GM10266 (cell line): Measurements from ENCODE around the gene DGLUCY.

Source experiments
- DNase-seq: peaks from one replicate; pipeline ENCODE4 v3.0.0; 2012; ENCODE audit errors: extremely low spot score
- CTCF ChIP-seq: IDR thresholded peaks from 2 replicates; pipeline ENCODE4 v1.5.1; 2012; ENCODE audit warnings: mild to moderate bottlenecking, low read depth; ENCODE audit not compliant: control insufficient read depth, insufficient read depth; ENCODE audit errors: missing control alignments

Gene DGLUCY

GRCh38 chr14:91215381-91215780 is 101.5 kb downstream of the DGLUCY start:
- no peak for DNase-seq
- TF ChIP-seq CTCF, result no peak

- no peak for TF ChIP-seq CTCF
- DNase-seq, result no peak
These were observed 102.9 kb downstream of the DGLUCY start for GRCh38 chr14:91216731-91217226.

GRCh38 chr14:91218014-91218413 is 104.1 kb downstream of the DGLUCY start:
- DNase-seq, result no peak
- no peak for TF ChIP-seq CTCF

GRCh38 chr14:91219517-91220389 is 105.9 kb downstream of the DGLUCY start:
- no peak for DNase-seq
- no peak for TF ChIP-seq CTCF

GRCh38 chr14:91220581-91221000 is 106.7 kb downstream of the DGLUCY start:
- no peak for DNase-seq
- no peak for TF ChIP-seq CTCF

GRCh38 chr14:91221270-91221669 is 107.4 kb downstream of the DGLUCY start:
- no peak for TF ChIP-seq CTCF
- no peak for DNase-seq
